ENCODE measurements around the gene SH3PXD2A.

Gene SH3PXD2A

GRCh38 chr10:103679096-103679790 is 176.1 kb downstream of the SH3PXD2A start:
- DNase-seq (ENCODE audit: extremely low spot score, insufficient read length, low read depth): no peak
- peak; percentile 84 for FAIRE-seq

- peak; percentile 77 for DNase-seq (ENCODE audit: extremely low spot score, insufficient read length, low read depth)
- peak; percentile 94 for FAIRE-seq
Measured at GRCh38 chr10:103678178-103678526, 177.2 kb downstream of the SH3PXD2A start.

GRCh38 chr10:103677486-103678177 is 177.7 kb downstream of the SH3PXD2A start:
- DNase-seq (ENCODE audit: extremely low spot score, insufficient read length, low read depth) (no peak), FAIRE-seq (no peak)

- no peak for FAIRE-seq
Measured at GRCh38 chr10:103676851-103677417, 178.4 kb downstream of the SH3PXD2A start.

GRCh38 chr10:103676058-103676785 is 179.2 kb downstream of the SH3PXD2A start:
- DNase-seq (ENCODE audit: extremely low spot score, insufficient read length, low read depth) (no peak), FAIRE-seq (no peak)

More at GRCh38 chr10:103676851-103677417, 178.4 kb downstream of the SH3PXD2A start:
- no peak for DNase-seq (ENCODE audit: extremely low spot score, insufficient read length, low read depth)

DNA sequence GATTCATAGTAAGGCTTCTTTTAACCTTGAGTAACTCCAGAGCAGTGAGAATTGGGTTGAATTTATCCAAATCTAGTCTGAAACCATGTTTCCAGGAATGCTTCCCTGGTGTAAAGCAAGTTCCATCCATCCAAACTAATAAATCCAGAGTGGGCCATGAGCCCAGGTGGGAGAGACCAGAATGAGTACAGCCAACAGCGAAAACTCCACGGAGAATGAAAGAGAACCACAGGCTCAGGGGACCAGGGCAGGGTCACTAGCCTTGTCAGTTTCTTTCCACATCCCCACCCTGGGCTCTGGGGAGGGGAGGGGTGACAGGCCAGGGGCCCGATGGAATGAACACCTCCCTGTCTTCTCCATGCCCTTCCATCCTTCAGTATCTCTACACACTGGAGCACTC is 181.8 kb downstream of the SH3PXD2A start:
- FAIRE-seq (no peak), DNase-seq (ENCODE audit: extremely low spot score, insufficient read length, low read depth) (no peak)

DNA sequence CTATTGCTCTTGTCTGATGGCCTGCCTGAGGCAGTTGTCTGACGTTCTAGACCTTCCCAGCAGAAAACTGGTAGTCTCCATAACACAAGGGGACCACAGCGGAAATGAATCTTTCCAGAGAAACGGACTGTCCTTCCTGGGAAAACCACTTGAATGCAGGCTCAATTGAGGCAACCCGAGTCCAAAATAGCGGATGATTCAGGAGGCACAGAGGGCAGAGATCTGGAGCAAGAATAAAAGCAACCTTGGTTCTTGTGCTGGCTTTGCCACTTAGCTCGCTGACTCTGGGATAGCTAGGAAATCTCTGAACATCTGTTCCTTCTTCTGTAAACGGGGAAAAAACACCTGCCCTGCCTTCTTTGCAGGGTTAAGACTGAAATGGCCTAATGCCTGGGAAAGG is 183.0 kb downstream of the SH3PXD2A start:
- no peak for FAIRE-seq
- no peak for DNase-seq (ENCODE audit: extremely low spot score, insufficient read length, low read depth)

GRCh38 chr10:103671126-103671895 is 184.1 kb downstream of the SH3PXD2A start:
- no peak for FAIRE-seq
- no peak for DNase-seq (ENCODE audit: extremely low spot score, insufficient read length, low read depth)

DNA sequence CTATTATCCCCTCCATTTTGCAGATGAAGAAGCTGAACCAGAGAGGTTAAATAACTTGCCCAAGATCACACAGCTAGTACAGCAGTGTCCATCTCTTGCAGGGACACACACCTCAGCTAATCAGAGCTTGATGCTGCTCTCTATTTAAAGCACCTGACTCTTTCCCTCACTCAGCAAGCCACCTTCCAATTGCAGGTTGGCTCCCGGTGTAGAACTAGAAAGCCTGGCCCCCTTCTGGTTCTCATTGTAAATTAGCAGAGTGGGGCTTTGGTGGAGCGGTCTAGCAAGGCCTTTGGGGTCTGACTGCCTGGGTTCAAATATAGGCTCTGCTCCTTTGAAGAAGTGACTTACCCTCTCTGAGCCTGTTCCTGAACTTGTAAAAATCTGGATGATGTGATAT is 185.4 kb downstream of the SH3PXD2A start:
- no peak for FAIRE-seq
- DNase-seq (ENCODE audit: extremely low spot score, insufficient read length, low read depth): no peak

DNA sequence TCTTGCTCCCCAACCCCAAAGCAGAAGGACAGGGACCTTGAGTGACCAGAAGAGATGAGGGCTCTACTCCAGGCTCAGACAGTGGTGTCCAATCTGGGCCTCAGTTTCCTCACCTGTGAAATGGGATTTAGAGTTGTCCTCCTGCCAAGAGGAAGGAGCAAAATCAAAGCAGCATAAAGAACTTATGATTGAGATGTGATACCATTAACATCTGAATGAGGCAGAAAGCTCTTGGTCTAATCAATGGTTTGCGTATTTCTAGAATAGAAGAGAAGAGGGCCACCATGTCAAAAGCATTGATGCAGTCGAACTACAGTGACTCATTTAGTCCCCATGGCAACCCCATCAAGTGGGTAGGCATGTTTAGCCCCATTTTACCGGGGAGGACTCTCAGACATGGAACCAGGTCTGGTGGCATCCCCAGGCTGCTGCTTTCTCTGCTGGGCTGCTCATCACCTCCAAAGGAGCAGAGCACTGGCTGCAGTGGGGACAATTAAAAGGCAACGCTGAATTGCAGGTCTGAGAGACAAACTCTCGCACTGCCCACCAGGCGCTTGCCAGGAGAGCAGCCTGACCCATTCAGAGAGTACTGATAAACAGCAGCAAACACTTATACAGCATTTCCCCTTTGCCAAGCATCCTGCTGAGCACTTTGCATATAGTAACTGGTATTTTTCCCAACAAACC is 186.0 kb downstream of the SH3PXD2A start:
- DNase-seq (ENCODE audit: extremely low spot score, insufficient read length, low read depth) (no peak), FAIRE-seq (no peak)

GRCh38 chr10:103668351-103669242 is 186.8 kb downstream of the SH3PXD2A start:
- FAIRE-seq: no peak
- no peak for DNase-seq (ENCODE audit: extremely low spot score, insufficient read length, low read depth)

GRCh38 chr10:103667356-103667755 is 188.0 kb downstream of the SH3PXD2A start:
- no peak for DNase-seq (ENCODE audit: extremely low spot score, insufficient read length, low read depth)
- no peak for FAIRE-seq

DNA sequence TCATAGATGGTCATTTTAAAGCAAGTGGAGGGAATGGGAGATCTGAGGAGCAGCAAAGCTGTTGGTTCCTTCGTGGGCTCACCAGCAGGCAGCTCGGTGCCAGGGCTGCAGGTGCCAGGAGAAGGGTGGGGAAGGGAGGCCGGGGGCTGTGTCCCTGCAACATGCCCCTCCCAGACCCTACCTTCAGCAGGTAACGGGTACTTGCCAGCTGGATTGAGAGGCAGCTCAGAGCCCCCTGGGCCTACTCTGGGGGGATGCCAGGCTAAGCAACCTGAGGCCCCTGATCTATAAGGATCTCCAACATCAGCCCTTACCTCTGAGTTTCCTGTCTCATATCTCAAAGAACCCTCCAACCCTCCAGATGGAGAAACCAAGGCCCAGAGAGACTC is 188.6 kb downstream of the SH3PXD2A start:
- DNase-seq (ENCODE audit: extremely low spot score, insufficient read length, low read depth): no peak
- FAIRE-seq: no peak

- FAIRE-seq: no peak
Measured at GRCh38 chr10:103666087-103666761, 189.2 kb downstream of the SH3PXD2A start.

GRCh38 chr10:103665162-103665889 is 190.1 kb downstream of the SH3PXD2A start:
- FAIRE-seq (no peak), DNase-seq (ENCODE audit: extremely low spot score, insufficient read length, low read depth) (no peak)

More at GRCh38 chr10:103666087-103666761, 189.2 kb downstream of the SH3PXD2A start:
- DNase-seq (ENCODE audit: extremely low spot score, insufficient read length, low read depth): no peak

DNA sequence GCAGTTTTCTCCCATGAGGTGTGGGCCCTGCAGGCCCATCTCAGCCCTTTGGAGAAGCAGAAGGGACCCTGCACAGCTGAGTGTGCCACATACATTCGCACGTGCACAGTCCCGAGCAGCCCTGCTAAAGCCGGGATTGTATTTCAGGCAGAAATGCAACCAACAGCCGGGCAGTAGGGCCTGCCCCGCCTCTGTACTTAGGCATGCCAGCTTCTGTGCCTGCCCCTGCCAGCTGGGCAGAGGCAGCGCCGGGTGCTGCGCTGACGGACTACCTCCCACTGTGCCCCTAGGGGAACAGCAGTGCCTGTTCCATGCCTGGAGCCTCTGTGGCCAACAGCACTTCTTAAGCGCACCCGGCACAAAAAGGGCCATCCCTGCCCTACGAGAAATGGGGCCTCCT is 191.6 kb downstream of the SH3PXD2A start:
- no peak for DNase-seq (ENCODE audit: extremely low spot score, insufficient read length, low read depth)
- no peak for FAIRE-seq

- FAIRE-seq (no peak), DNase-seq (ENCODE audit: extremely low spot score, insufficient read length, low read depth) (no peak)
Measured at GRCh38 chr10:103663236-103663635, 192.1 kb downstream of the SH3PXD2A start.

Measured in GM18507 (cell line).